Measurements from ENCODE around the gene DNAH14.

The DNAH14 gene

GRCh38 chr1:225406976-225407725, 477.7 kb downstream of the DNAH14 start:
- H3K36me3 Mint-ChIP-seq (ENCODE audit: low read depth): peaks cover 90% of the 10 kb centered on the region
- H3K27ac Mint-ChIP-seq: peak overlapping the region; percentile 7
- no peak overlapping the region for H3K4me3 Mint-ChIP-seq
- H3K4me1 Mint-ChIP-seq (ENCODE audit: low read depth): peaks cover 4% of the 10 kb centered on the region
- no peak for DNase-seq
- no peaks in the 10 kb centered on the region for H3K9me3 Mint-ChIP-seq
- no peaks in the 10 kb centered on the region for H3K27me3 Mint-ChIP-seq

DNA sequence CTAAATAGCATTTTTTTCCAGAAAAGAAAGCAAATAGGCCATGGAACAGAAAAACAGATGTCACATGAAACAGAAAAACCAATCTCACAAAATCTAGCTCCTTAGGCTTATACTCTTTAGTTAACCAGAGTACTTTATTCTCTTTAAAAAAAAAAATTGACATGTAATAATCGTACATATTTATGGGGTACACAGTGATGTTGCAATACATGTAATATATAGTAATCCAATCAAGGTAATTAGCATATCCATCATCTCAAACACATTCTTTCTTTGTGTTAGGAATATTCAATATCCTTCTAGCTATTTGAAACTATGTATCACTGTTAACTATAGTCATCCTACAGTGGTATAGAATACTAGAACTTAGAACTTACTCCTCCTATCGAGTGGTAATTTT, 478.3 kb downstream of the DNAH14 start:
- H3K36me3 Mint-ChIP-seq (ENCODE audit: low read depth): peaks cover 93% of the 10 kb centered on the region
- DNase-seq: no peak
- H3K9me3 Mint-ChIP-seq: no peaks in the 10 kb centered on the region
- no peak overlapping the region for H3K27ac Mint-ChIP-seq
- peaks cover 4% of the 10 kb centered on the region for H3K4me1 Mint-ChIP-seq (ENCODE audit: low read depth)
- no peak overlapping the region for H3K4me3 Mint-ChIP-seq
- no peaks in the 10 kb centered on the region for H3K27me3 Mint-ChIP-seq

DNA sequence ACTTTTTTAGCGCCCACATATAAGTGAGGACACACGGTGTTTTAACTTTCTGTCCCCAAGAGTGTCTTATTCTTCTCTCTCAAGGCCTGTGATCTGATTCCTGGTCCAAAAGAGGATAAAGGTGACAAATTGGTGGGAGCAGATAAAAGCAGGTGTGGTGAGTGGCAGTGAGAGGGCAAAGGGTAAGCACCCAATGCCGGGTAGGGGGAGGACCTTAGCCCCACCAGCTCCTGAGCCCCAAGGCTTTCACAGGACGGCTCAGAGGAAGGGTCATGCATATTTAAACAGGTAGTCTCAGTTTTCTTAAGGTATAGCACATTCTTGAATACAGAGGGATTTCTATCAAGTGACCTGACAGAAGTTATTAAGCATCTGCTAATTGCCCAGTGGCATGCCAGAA, 478.8 kb downstream of the DNAH14 start:
- Mint-ChIP-seq H3K9me3 (no peaks in the 10 kb centered on the region), H3K4me3 (no peak overlapping the region), H3K4me1 (ENCODE audit: low read depth) (peaks cover 2% of the 10 kb centered on the region), H3K27me3 (no peaks in the 10 kb centered on the region), H3K27ac (peak overlapping the region; percentile 11), H3K36me3 (ENCODE audit: low read depth) (peaks cover 93% of the 10 kb centered on the region)
- DNase-seq: no peak

DNA sequence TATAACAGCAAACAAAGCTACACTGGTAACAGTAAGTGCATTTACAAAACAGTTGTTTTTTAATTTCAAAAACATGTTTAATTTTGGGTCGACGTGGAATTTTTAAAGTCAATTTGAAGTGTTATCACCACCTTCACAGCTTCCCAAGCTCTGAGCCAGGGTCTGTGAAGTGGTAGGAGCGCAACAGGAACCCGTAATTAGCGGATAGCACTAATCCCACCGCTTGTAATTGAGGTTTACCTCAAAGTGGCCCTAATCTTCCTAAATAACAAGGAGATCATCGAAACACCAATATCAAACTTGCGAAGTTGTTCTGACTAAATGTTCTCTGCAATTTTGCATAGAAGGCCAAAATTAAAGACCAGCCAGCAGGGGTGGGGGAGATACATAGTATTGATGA, 479.6 kb downstream of the DNAH14 start:
- Mint-ChIP-seq H3K27me3 (no peaks in the 10 kb centered on the region), H3K4me1 (ENCODE audit: low read depth) (peaks cover 2% of the 10 kb centered on the region), H3K4me3 (no peak overlapping the region), H3K9me3 (no peaks in the 10 kb centered on the region), H3K27ac (no peak overlapping the region), H3K36me3 (ENCODE audit: low read depth) (peaks cover 94% of the 10 kb centered on the region)
- no peak for DNase-seq

GRCh38 chr1:225410036-225410435, 480.6 kb downstream of the DNAH14 start:
- no peaks in the 10 kb centered on the region for H3K9me3 Mint-ChIP-seq
- no peak for DNase-seq
- H3K4me3 Mint-ChIP-seq: no peak overlapping the region
- peaks cover 2% of the 10 kb centered on the region for H3K4me1 Mint-ChIP-seq (ENCODE audit: low read depth)
- peaks cover 97% of the 10 kb centered on the region for H3K36me3 Mint-ChIP-seq (ENCODE audit: low read depth)
- H3K27me3 Mint-ChIP-seq: no peaks in the 10 kb centered on the region
- H3K27ac Mint-ChIP-seq: no peak overlapping the region

- no peak overlapping the region for H3K27ac Mint-ChIP-seq
- H3K36me3 Mint-ChIP-seq (ENCODE audit: low read depth): peaks cover 97% of the 10 kb centered on the region
- H3K9me3 Mint-ChIP-seq: no peaks in the 10 kb centered on the region
- H3K4me1 Mint-ChIP-seq (ENCODE audit: low read depth): peaks cover 8% of the 10 kb centered on the region
- no peak overlapping the region for H3K4me3 Mint-ChIP-seq
- DNase-seq: no peak
- no peaks in the 10 kb centered on the region for H3K27me3 Mint-ChIP-seq
These were observed 482.8 kb downstream of the DNAH14 start for GRCh38 chr1:225412321-225412720.

GRCh38 chr1:225412803-225413351, 483.4 kb downstream of the DNAH14 start:
- Mint-ChIP-seq H3K4me3 (no peak overlapping the region), H3K27me3 (no peaks in the 10 kb centered on the region), H3K4me1 (ENCODE audit: low read depth) (peaks cover 11% of the 10 kb centered on the region), H3K9me3 (no peaks in the 10 kb centered on the region), H3K27ac (no peak overlapping the region), H3K36me3 (ENCODE audit: low read depth) (peaks cover 97% of the 10 kb centered on the region)
- DNase-seq: no peak

GRCh38 chr1:225413708-225414375, 484.4 kb downstream of the DNAH14 start:
- H3K4me3 Mint-ChIP-seq: no peak overlapping the region
- H3K4me1 Mint-ChIP-seq (ENCODE audit: low read depth): peaks cover 11% of the 10 kb centered on the region
- peaks cover 97% of the 10 kb centered on the region for H3K36me3 Mint-ChIP-seq (ENCODE audit: low read depth)
- peak overlapping the region; percentile 35 for H3K27ac Mint-ChIP-seq
- H3K9me3 Mint-ChIP-seq: no peaks in the 10 kb centered on the region
- H3K27me3 Mint-ChIP-seq: no peaks in the 10 kb centered on the region
- DNase-seq: no peak

DNA sequence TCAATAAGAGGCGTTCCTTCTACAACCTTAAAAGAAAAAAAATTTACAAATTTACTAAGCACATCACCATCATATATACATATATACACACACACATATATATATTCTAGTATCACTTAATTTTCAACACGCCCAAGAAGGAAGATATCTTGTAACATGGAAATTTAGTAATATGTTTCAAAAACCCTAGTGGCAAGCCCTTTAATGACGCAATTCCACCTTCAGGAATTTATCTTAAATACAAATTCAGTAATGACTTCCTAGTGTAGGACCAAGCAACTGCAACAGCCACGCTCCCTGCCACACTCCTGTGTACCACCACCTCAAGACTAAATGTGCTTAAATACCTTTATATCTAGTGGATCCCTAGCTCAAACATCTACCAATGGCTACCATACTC, 485.8 kb downstream of the DNAH14 start:
- H3K4me1 Mint-ChIP-seq (ENCODE audit: low read depth): peaks cover 15% of the 10 kb centered on the region
- H3K27ac Mint-ChIP-seq: peak overlapping the region; percentile 45
- peaks cover 97% of the 10 kb centered on the region for H3K36me3 Mint-ChIP-seq (ENCODE audit: low read depth)

GRCh38 chr1:225415967-225416745, 486.7 kb downstream of the DNAH14 start:
- no peak for DNase-seq
- H3K9me3 Mint-ChIP-seq: no peaks in the 10 kb centered on the region
- peaks cover 98% of the 10 kb centered on the region for H3K36me3 Mint-ChIP-seq (ENCODE audit: low read depth)
- H3K4me3 Mint-ChIP-seq: no peak overlapping the region
- peaks cover 20% of the 10 kb centered on the region for H3K4me1 Mint-ChIP-seq (ENCODE audit: low read depth)
- no peaks in the 10 kb centered on the region for H3K27me3 Mint-ChIP-seq
- H3K27ac Mint-ChIP-seq: no peak overlapping the region

More for the DNA sequence above, 485.8 kb downstream of the DNAH14 start:
- H3K9me3 Mint-ChIP-seq: no peaks in the 10 kb centered on the region
- DNase-seq: no peak
- H3K4me3 Mint-ChIP-seq: no peak overlapping the region
- no peaks in the 10 kb centered on the region for H3K27me3 Mint-ChIP-seq

GRCh38 chr1:225418059-225418458, 488.6 kb downstream of the DNAH14 start:
- H3K36me3 Mint-ChIP-seq (ENCODE audit: low read depth): peaks cover 97% of the 10 kb centered on the region
- peak overlapping the region; percentile 13 for H3K27ac Mint-ChIP-seq

DNA sequence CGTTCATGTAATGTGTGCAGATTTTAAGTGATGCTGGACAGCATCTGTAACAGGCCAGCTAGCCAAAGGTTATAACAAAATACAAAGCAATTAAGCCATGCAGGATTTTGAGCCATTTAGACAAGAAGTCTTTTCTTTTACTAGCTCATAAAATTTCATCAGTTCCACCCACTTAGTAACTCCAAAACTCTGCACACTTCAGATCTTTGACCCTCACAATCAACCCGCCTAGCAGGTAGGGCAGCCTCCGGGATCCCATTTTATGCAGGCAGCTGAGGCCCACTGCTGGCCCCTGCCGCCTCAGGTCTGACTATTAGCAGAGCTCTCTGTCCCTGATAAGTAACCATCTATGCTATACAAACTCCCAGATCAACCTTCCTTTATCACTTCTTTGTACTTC, 489.1 kb downstream of the DNAH14 start:
- peaks cover 39% of the 10 kb centered on the region for H3K4me1 Mint-ChIP-seq (ENCODE audit: low read depth)
- H3K27ac Mint-ChIP-seq: peak overlapping the region; percentile 13
- H3K36me3 Mint-ChIP-seq (ENCODE audit: low read depth): peaks cover 96% of the 10 kb centered on the region
- H3K4me3 Mint-ChIP-seq: no peak overlapping the region
- H3K27me3 Mint-ChIP-seq: no peaks in the 10 kb centered on the region
- DNase-seq: no peak
- H3K9me3 Mint-ChIP-seq: no peaks in the 10 kb centered on the region

More at GRCh38 chr1:225418059-225418458, 488.6 kb downstream of the DNAH14 start:
- no peak for DNase-seq
- H3K4me3 Mint-ChIP-seq: no peak overlapping the region
- peaks cover 33% of the 10 kb centered on the region for H3K4me1 Mint-ChIP-seq (ENCODE audit: low read depth)
- no peaks in the 10 kb centered on the region for H3K9me3 Mint-ChIP-seq
- no peaks in the 10 kb centered on the region for H3K27me3 Mint-ChIP-seq

DNA sequence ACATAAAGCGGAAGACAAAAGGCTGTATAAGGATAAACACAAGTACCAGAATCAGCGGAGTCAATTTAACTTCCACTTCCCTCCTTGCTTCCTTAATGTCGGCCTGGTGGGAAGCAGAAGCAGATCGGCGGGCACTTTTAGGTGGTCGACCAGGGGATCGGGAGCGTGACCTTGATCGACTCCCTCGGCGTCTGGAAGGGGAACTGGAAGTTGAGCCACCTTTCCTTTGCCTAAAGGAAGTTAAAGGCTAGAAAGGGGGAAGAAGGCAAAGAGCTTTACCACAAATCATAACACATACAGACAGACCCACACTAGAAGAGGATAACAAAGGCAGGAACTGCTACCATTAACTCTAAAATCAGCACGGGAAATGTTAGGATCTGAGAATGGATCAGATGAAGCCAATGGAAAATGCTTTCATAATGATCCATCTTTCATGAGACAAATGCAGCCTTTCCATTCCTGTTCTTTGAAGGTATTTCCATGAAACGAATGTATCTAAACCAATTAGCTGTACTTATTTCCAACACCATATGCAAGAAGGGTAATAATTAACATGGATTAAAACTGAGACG, 492.6 kb downstream of the DNAH14 start:
- H3K9me3 Mint-ChIP-seq: no peaks in the 10 kb centered on the region
- no peak overlapping the region for H3K4me3 Mint-ChIP-seq
- H3K4me1 Mint-ChIP-seq (ENCODE audit: low read depth): peaks cover 62% of the 10 kb centered on the region
- H3K27ac Mint-ChIP-seq: peak overlapping the region; percentile 50
- DNase-seq: no peak
- H3K36me3 Mint-ChIP-seq (ENCODE audit: low read depth): peaks cover 82% of the 10 kb centered on the region
- H3K27me3 Mint-ChIP-seq: no peaks in the 10 kb centered on the region

- no peak for DNase-seq
- no peak overlapping the region for H3K4me3 Mint-ChIP-seq
- peak overlapping the region; percentile 50 for H3K27ac Mint-ChIP-seq
- no peaks in the 10 kb centered on the region for H3K27me3 Mint-ChIP-seq
- no peaks in the 10 kb centered on the region for H3K9me3 Mint-ChIP-seq
- H3K36me3 Mint-ChIP-seq (ENCODE audit: low read depth): peaks cover 75% of the 10 kb centered on the region
- H3K4me1 Mint-ChIP-seq (ENCODE audit: low read depth): peaks cover 59% of the 10 kb centered on the region
These were observed 493.5 kb downstream of the DNAH14 start for GRCh38 chr1:225422795-225423517.

Data from activated T-cell treated with anti-CD3 and anti-CD28 coated beads, Interleukin-2, amount 50 U/mL, for 24 hours (primary cell).